Medulla oblongata (tissue), 1 donor: ENCODE measurements around the gene EDRF1.
"Not testable (repeated sequence)": the region's sequence is repeated elsewhere in the genome, so short reads cannot be mapped to it uniquely, and the experiment has no call there.

ENCODE experiments used
- DNase-seq: peaks from one replicate; pipeline ENCODE4 v3.0.0-alpha.2; 2015; ENCODE audit errors: extremely low spot score

The EDRF1 gene, protein sequence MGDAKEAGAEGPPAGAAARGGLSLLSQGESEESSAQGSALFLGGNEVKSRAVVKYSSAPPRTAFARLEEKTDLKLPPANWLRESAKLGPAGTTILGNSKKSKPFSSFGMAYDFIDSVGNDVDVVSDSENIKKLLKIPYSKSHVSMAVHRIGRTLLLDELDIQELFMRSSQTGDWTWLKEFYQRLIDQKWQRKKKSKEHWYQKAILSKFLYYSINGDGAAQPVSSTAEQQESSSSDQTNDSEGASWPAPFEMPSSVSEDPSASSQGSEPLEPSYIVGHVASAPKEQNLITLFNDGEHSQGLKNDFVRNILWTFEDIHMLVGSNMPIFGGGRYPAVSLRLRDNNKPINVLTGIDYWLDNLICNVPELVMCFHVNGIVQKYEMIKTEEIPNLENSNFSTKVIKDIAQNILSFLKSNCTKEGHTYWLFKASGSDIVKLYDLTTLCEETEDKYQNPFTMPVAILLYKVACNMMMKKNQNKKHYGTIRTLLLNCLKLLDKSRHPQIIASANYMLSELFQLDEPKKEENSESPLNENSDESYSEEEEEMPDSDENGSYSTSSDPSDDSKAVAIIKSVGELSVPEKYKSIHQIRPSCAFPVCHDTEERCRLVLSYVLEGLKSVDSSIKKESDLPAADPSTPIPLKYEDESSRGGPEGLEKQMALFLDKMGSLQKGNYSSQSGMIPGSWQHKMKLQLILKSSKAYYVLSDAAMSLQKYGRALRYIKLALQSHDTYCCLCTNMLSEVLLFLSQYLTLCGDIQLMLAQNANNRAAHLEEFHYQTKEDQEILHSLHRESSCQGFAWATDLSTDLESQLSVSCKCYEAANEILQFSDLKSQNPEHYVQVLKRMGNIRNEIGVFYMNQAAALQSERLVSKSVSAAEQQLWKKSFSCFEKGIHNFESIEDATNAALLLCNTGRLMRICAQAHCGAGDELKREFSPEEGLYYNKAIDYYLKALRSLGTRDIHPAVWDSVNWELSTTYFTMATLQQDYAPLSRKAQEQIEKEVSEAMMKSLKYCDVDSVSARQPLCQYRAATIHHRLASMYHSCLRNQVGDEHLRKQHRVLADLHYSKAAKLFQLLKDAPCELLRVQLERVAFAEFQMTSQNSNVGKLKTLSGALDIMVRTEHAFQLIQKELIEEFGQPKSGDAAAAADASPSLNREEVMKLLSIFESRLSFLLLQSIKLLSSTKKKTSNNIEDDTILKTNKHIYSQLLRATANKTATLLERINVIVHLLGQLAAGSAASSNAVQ

DNA sequence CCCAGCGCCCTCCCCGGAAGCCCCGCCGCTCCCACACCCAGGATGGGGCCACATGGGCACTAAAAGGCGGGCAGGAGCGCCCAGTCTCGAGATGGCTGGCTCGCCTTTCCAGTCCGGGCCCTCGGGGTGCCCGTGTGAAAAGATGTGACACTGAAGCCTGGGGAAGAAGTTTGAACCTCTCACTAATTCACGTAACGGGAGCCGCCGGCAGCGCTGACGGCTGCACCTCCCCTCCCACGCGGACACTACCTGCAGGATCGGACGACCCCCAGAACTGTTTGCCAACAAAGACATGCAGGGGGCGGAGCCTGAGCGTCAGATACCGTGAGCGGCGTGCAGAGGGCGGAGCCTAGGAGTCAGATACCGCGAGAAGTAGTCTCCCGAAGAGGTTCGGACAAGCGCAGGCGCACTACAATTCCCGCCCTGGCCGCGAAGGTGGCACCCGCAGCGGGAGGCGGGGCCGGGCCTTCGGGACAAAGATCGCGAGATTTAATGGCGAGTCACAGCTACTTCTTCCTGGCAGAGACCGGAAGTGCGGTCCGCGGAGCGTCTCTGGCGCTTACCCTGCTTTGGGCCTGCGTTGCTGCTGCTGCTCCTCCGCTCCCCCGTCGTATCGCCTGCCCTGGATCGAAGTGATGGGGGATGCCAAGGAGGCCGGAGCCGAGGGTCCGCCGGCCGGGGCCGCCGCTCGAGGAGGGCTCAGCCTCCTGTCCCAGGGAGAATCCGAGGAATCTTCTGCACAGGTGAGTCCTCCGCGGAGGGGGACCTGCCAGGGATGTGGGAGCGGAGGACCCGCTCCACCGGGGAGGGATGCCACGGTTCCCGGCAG, at the start of gene EDRF1:
TSS of gene EDRF1 (plus strand) at position 537 of the 829 bp plus-strand sequence. CDS start at position 636, 99 bp downstream.
- DNase-seq = peak; percentile 98

GRCh38 chr10:125672884-125673283, 46.6 kb upstream of the EDRF1 start:
- no peak for DNase-seq

GRCh38 chr10:125679436-125679835, 40.1 kb upstream of the EDRF1 start:
- DNase-seq = no peak

- no peak for DNase-seq
Measured at GRCh38 chr10:125683063-125683462, 36.4 kb upstream of the EDRF1 start, which contains the start of gene TEX36. TSS of gene TEX36 (minus strand) at chr10:125683163. CDS start at chr10:125682989, 174 bp downstream.

GRCh38 chr10:125683821-125684220, 35.7 kb upstream of the EDRF1 start:
- no peak for DNase-seq

- DNase-seq = no peak
Measured at GRCh38 chr10:125684581-125684980, 34.9 kb upstream of the EDRF1 start.

DNA sequence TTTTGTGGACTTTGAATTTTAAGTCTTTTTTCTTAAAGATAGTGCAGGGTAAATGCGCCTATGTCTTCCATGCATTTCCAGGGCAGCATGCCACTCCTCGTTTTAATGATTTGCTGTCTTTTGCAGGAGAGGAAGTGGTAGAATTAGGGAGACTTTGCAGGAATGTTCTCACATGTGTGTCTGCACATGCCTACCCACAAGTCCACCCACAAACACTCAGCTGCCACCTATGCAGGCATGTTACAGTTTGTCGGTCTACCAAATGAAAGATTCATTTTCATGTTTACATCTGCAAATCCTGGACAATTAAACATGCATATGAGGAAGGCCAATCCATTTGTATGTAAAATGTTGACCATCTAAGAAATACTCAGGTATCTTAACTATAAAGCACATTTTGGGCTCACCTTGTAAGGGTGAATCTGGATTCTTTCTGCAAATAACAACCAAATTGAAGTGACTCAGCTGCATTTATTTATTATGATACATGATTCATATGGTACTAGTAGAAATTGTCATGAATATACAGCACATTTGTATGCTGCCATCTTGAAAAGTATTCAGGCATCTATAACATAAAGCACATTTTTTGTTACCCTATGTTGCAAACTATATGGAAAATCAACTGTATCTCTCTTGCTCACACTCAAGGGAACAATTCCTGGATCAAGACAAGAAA, 31.9 kb upstream of the EDRF1 start:
- no peak for DNase-seq

DNA sequence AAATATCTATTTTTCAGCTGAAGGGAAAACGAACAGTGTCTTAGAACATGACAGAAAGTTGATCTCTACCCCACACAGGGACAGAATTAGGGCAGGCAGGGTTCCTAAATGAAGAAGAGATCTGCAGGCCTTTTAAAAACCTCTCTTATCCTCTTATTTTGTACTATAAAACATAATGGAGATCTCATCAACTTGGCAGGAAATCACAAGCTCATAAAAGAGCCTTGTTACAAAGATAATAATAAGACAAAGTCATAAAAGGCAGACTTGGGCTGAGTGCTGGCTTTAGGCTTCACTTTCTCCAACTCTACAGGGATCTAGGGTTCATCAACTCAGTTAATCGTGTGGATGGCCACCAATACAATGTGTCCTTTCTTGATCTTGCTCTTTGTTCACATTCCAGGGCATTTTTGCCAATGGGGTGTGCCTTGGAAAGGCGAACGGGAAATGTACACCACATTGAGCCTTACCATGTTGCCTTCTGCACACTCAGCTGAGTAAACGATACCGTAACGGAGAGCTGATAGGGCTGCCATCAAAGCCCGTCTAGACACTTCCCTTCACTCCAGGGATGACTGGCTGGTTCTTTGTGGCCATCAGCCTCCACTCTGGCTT, 29.4 kb upstream of the EDRF1 start:
- no peak for DNase-seq

- no peak for DNase-seq
Measured at GRCh38 chr10:125691160-125691981, 28.1 kb upstream of the EDRF1 start.

- DNase-seq = no peak
Measured at GRCh38 chr10:125692196-125692595, 27.3 kb upstream of the EDRF1 start.

DNA sequence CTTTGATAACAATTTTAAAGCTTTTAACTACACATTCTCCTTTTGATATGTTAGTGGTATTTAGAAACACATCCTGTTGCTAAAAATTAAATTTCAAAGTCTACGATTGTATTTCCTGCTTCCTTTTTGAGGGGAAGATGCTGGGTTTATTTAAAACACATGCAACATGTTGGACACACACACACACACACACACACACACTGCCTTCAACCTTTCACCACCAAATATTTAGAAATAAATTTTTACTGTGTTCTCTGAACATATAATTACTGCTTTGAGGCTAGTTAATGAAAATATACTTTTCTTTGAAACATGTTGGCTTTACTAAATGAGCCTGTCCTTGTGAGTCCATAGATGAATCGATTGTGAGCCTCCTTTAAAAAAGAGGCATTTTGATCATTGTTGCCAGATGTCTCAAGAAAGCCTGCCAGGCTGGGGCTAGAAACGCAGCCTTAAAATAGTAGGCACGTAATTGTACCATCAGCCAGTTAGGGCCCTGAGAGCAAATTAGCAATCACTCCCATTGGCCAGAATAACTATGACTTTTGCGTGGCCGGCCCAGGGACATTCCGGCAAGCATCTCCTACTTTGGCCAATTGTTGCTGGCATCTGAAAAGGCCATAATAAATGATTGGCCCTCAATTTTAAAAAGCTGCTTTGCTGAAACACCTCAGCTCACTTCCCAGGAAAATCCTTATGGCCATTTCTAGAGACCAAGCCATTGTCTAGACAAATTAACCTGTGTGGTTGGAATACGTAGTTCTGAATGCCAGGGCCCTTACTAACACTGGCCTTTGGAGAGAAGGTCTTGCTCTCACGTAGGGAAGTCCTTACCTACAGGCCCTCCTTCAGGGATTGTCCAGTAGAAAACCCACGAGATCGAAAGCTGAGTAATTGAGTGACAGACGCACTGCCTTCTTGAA, 26.6 kb upstream of the EDRF1 start:
- DNase-seq = no peak

DNA sequence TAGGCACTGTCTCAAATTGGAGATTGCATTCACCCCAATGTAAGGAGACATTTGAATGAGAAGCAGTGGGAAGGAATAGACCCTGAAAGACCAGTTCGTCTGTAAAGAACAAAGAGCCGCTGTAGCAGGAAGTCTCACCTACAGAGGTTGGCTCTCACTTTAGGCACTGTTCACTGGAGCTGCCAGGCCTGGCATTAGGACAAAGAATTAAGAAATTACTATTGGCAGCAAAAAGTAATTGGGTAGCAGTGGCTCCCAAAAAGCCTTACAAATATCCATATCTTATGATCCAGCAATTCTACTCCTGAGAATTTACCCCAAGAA, 26.0 kb upstream of the EDRF1 start:
- no peak for DNase-seq

DNA sequence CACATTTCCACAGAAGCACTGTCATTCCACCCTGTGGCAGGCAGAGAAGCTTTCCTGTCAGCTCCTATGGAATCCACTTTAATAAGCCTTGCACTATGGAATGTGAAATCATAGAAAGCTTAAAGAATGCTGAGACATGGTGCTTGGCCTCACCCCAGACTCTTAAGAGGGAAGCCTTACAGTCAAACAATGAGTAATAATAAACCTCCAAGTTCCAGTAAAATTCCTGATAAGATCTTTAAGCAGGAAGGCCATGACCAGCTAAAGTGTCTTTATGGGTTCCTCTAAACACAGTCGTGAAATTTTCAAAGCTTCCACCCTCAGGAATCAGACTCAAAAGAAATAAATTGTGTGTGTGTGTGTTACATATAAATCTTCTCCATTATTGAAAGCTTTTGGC, 24.6 kb upstream of the EDRF1 start:
- no peak for DNase-seq

DNA sequence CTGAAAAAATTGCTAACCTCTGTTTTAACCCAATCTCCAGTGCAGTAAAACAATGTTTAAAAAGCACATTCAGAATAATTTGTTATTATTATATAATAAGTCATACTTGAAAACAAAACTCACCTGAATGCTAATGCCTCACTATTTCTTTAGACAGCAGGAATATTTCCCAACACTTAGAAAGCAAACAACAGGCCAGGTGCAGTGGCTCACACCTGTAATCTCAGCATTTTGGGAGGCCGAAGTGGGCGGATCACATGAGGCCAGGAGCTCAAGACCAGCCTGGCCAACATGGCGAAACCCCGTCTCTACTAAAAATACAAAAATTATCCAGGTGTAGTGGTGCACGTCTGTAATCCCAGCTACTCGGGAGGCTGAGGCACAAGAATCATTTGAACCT, 22.6 kb upstream of the EDRF1 start:
- not testable (repeated sequence) for DNase-seq

DNA sequence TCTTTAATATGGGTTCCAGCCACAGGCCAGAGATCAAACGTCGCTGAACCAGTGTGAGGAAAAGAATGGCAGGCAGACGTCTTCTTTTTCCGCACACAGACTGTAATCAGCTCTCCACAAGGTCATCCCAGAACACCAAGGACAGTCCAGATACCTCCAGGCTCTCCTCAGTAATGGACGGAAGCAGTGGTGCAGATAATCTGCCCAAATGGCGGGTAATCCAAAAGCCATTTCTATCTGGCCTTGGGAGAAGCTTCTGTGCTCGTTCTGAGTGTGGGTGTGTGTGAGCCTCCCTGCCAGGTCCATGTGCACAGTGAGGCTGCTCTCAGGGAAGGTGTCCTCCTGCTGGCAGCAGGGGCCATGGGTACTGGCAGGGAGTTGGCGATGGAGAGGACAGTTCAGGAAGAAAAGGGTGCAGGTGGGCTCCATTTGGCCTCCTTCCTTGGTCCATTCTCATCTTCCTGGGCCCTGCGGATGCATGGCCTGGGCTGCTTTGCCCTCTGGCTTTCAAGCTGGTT, 21.0 kb upstream of the EDRF1 start:
- DNase-seq = no peak

GRCh38 chr10:125699562-125700143, 19.9 kb upstream of the EDRF1 start:
- DNase-seq = no peak

DNA sequence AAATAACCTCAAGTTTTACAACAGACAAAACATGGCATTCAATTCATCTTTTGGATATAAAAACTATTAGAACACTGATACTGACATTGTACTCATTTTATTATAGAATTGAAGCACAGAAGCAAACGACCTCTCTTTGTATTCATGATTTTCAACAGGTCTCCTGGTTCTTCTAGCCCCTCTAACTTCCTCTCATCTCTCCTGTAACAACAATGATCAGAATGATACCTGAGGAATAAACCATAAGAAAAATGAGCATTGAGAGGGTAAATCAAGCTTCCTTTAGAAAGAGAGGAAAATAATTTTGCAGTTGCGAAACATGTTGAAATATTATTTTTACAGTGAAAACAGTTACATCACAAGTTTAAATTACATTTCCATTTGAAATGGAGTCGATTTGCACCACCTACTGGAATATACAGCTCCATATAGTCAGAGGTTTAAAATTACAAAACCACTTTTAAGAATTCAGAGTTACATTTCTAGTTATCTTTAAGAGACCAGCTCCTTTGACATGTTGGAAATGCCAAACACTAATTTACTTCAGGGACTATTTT, 19.1 kb upstream of the EDRF1 start:
- no peak for DNase-seq
